ENCODE data around the gene LY6G6C.

LY6G6C gene

GRCh38 chr6:31734247-31734820 lies 12.8 kb upstream of the LY6G6C start:
- Histone ChIP-seq H3K4me1 (ENCODE audit: control insufficient read depth, insufficient read depth, low read length) (peaks cover 46% of the 10 kb centered on the region), H3K9ac (ENCODE audit: low read length in 2 of 2) (peak overlapping the region; percentile 82 to 93)

GRCh38 chr6:31733734-31734133 lies 12.2 kb upstream of the LY6G6C start:
- Histone ChIP-seq H3K9me3 (ENCODE audit: control insufficient read depth in 2 of 2, low read length in 2 of 2) (no peaks in the 10 kb centered on the region), H3K27me3 (ENCODE audit: control insufficient read depth in 1 of 2, insufficient read depth in 2 of 2, low read length in 2 of 2) (no peaks in the 10 kb centered on the region), H3K4me1 (ENCODE audit: control insufficient read depth, insufficient read depth, low read length) (peaks cover 46% of the 10 kb centered on the region), H3K9ac (ENCODE audit: low read length in 2 of 2) (peak overlapping the region in 1 of 2 donors; percentile 82), H3K36me3 (ENCODE audit: control insufficient read depth in 2 of 2, insufficient read depth in 2 of 2, low read length in 2 of 2) (peaks cover 19 to 21% of the 10 kb centered on the region in 2 donors), H3K27ac (ENCODE audit: low read length) (peak overlapping the region; percentile 86), H3K4me3 (ENCODE audit: low read length in 2 of 2) (no peak overlapping the region)

More at GRCh38 chr6:31734247-31734820, 12.8 kb upstream of the LY6G6C start:
- peak overlapping the region; percentile 86 for H3K27ac ChIP-seq (ENCODE audit: low read length)
- no peaks in the 10 kb centered on the region for H3K27me3 ChIP-seq (ENCODE audit: control insufficient read depth in 1 of 2, insufficient read depth in 2 of 2, low read length in 2 of 2)
- peak overlapping the region; percentile 71 to 89 for H3K4me3 ChIP-seq (ENCODE audit: low read length in 2 of 2)
- peaks cover 19 to 21% of the 10 kb centered on the region in 2 donors for H3K36me3 ChIP-seq (ENCODE audit: control insufficient read depth in 2 of 2, insufficient read depth in 2 of 2, low read length in 2 of 2)
- no peaks in the 10 kb centered on the region for H3K9me3 ChIP-seq (ENCODE audit: control insufficient read depth in 2 of 2, low read length in 2 of 2)

GRCh38 chr6:31732029-31732428 lies 10.5 kb upstream of the LY6G6C start:
- peaks cover 54% of the 10 kb centered on the region for H3K4me1 ChIP-seq (ENCODE audit: control insufficient read depth, insufficient read depth, low read length)

GRCh38 chr6:31730631-31731086 lies 9.1 kb upstream of the LY6G6C start:
- no peaks in the 10 kb centered on the region for H3K9me3 ChIP-seq (ENCODE audit: control insufficient read depth in 2 of 2, low read length in 2 of 2)
- peak overlapping the region in 1 of 2 donors; percentile 87 for H3K9ac ChIP-seq (ENCODE audit: low read length in 2 of 2)
- no peaks in the 10 kb centered on the region for H3K27me3 ChIP-seq (ENCODE audit: control insufficient read depth in 1 of 2, insufficient read depth in 2 of 2, low read length in 2 of 2)
- H3K36me3 ChIP-seq (ENCODE audit: control insufficient read depth in 2 of 2, insufficient read depth in 2 of 2, low read length in 2 of 2), result peaks cover 29 to 37% of the 10 kb centered on the region in 2 donors
- H3K4me3 ChIP-seq (ENCODE audit: low read length in 2 of 2), result peak overlapping the region; percentile 93
- H3K4me1 ChIP-seq (ENCODE audit: control insufficient read depth, insufficient read depth, low read length), result peaks cover 44% of the 10 kb centered on the region
- H3K27ac ChIP-seq (ENCODE audit: low read length), result peak overlapping the region; percentile 93

More at GRCh38 chr6:31732029-31732428, 10.5 kb upstream of the LY6G6C start:
- peaks cover 22 to 27% of the 10 kb centered on the region in 2 donors for H3K36me3 ChIP-seq (ENCODE audit: control insufficient read depth in 2 of 2, insufficient read depth in 2 of 2, low read length in 2 of 2)
- H3K27ac ChIP-seq (ENCODE audit: low read length), result no peak overlapping the region
- H3K9ac ChIP-seq (ENCODE audit: low read length in 2 of 2), result no peak overlapping the region
- no peak overlapping the region for H3K4me3 ChIP-seq (ENCODE audit: low read length in 2 of 2)
- no peaks in the 10 kb centered on the region for H3K27me3 ChIP-seq (ENCODE audit: control insufficient read depth in 1 of 2, insufficient read depth in 2 of 2, low read length in 2 of 2)
- no peaks in the 10 kb centered on the region for H3K9me3 ChIP-seq (ENCODE audit: control insufficient read depth in 2 of 2, low read length in 2 of 2)

GRCh38 chr6:31729979-31730630 lies 8.6 kb upstream of the LY6G6C start:
- Histone ChIP-seq H3K27me3 (ENCODE audit: control insufficient read depth in 1 of 2, insufficient read depth in 2 of 2, low read length in 2 of 2) (no peaks in the 10 kb centered on the region), H3K4me1 (ENCODE audit: control insufficient read depth, insufficient read depth, low read length) (peaks cover 38% of the 10 kb centered on the region), H3K9ac (ENCODE audit: low read length in 2 of 2) (peak overlapping the region; percentile 87 to 90), H3K27ac (ENCODE audit: low read length) (peak overlapping the region; percentile 93), H3K9me3 (ENCODE audit: control insufficient read depth in 2 of 2, low read length in 2 of 2) (no peaks in the 10 kb centered on the region), H3K4me3 (ENCODE audit: low read length in 2 of 2) (peak overlapping the region; percentile 93), H3K36me3 (ENCODE audit: control insufficient read depth in 2 of 2, insufficient read depth in 2 of 2, low read length in 2 of 2) (peaks cover 31 to 37% of the 10 kb centered on the region in 2 donors)

GRCh38 chr6:31729515-31729978 lies 8.0 kb upstream of the LY6G6C start:
- Histone ChIP-seq H3K36me3 (ENCODE audit: control insufficient read depth in 2 of 2, insufficient read depth in 2 of 2, low read length in 2 of 2) (peaks cover 31 to 39% of the 10 kb centered on the region in 2 donors), H3K27ac (ENCODE audit: low read length) (peak overlapping the region; percentile 93), H3K9ac (ENCODE audit: low read length in 2 of 2) (peak overlapping the region; percentile 87 to 90), H3K4me1 (ENCODE audit: control insufficient read depth, insufficient read depth, low read length) (peaks cover 33% of the 10 kb centered on the region), H3K9me3 (ENCODE audit: control insufficient read depth in 2 of 2, low read length in 2 of 2) (no peaks in the 10 kb centered on the region), H3K27me3 (ENCODE audit: control insufficient read depth in 1 of 2, insufficient read depth in 2 of 2, low read length in 2 of 2) (no peaks in the 10 kb centered on the region), H3K4me3 (ENCODE audit: low read length in 2 of 2) (peak overlapping the region; percentile 93)

GRCh38 chr6:31728767-31729514 lies 7.4 kb upstream of the LY6G6C start, which contains the start of gene DDAH2:
DDAH2 (minus strand) TSS chr6:31729299; CDS start chr6:31729161, 138 bp downstream.
- Histone ChIP-seq H3K36me3 (ENCODE audit: control insufficient read depth in 2 of 2, insufficient read depth in 2 of 2, low read length in 2 of 2) (peaks cover 29 to 37% of the 10 kb centered on the region in 2 donors), H3K9ac (ENCODE audit: low read length in 2 of 2) (peak within 1 kb of the TSS; percentile 87 to 90), H3K27ac (ENCODE audit: low read length) (peak within 1 kb of the TSS; percentile 93), H3K9me3 (ENCODE audit: control insufficient read depth in 2 of 2, low read length in 2 of 2) (no peaks in the 10 kb centered on the region), H3K27me3 (ENCODE audit: control insufficient read depth in 1 of 2, insufficient read depth in 2 of 2, low read length in 2 of 2) (no peaks in the 10 kb centered on the region), H3K4me1 (ENCODE audit: control insufficient read depth, insufficient read depth, low read length) (peaks cover 27% of the 10 kb centered on the region), H3K4me3 (ENCODE audit: low read length in 2 of 2) (peak within 1 kb of the TSS; percentile 93)

GRCh38 chr6:31727717-31728671 lies 6.4 kb upstream of the LY6G6C start:
- peak overlapping the region; percentile 93 for H3K4me3 ChIP-seq (ENCODE audit: low read length in 2 of 2)
- H3K9me3 ChIP-seq (ENCODE audit: control insufficient read depth in 2 of 2, low read length in 2 of 2), result no peaks in the 10 kb centered on the region
- H3K9ac ChIP-seq (ENCODE audit: low read length in 2 of 2), result peak overlapping the region; percentile 87 to 90
- peaks cover 27% of the 10 kb centered on the region for H3K4me1 ChIP-seq (ENCODE audit: control insufficient read depth, insufficient read depth, low read length)
- H3K27me3 ChIP-seq (ENCODE audit: control insufficient read depth in 1 of 2, insufficient read depth in 2 of 2, low read length in 2 of 2), result no peaks in the 10 kb centered on the region
- peaks cover 19 to 28% of the 10 kb centered on the region in 2 donors for H3K36me3 ChIP-seq (ENCODE audit: control insufficient read depth in 2 of 2, insufficient read depth in 2 of 2, low read length in 2 of 2)
- peak overlapping the region; percentile 93 for H3K27ac ChIP-seq (ENCODE audit: low read length)

GRCh38 chr6:31727034-31727716 lies 5.6 kb upstream of the LY6G6C start:
- Histone ChIP-seq H3K27ac (ENCODE audit: low read length) (peak overlapping the region; percentile 93), H3K4me3 (ENCODE audit: low read length in 2 of 2) (peak overlapping the region in 1 of 2 donors; percentile 93), H3K9ac (ENCODE audit: low read length in 2 of 2) (peak overlapping the region; percentile 21 to 87)

More at GRCh38 chr6:31727034-31727716, 5.6 kb upstream of the LY6G6C start:
- H3K4me1 ChIP-seq (ENCODE audit: control insufficient read depth, insufficient read depth, low read length), result peaks cover 27% of the 10 kb centered on the region
- no peaks in the 10 kb centered on the region for H3K9me3 ChIP-seq (ENCODE audit: control insufficient read depth in 2 of 2, low read length in 2 of 2)
- peaks cover 18 to 25% of the 10 kb centered on the region in 2 donors for H3K36me3 ChIP-seq (ENCODE audit: control insufficient read depth in 2 of 2, insufficient read depth in 2 of 2, low read length in 2 of 2)
- H3K27me3 ChIP-seq (ENCODE audit: control insufficient read depth in 1 of 2, insufficient read depth in 2 of 2, low read length in 2 of 2), result no peaks in the 10 kb centered on the region

All from stomach smooth muscle (tissue), 2 donors.